ENCODE data around the gene EPHA8. TPM values are rescaled to one million over a fixed set of nuclear protein-coding genes. Genes with fewer than 3 reads are reported as not detected.
A peak's percentile ranks its signal among the peaks of the same experiment; 100 is the strongest.

EPHA8 gene
- total RNA-seq, 1 experiment from 2014 or later, result not detected

GRCh38 chr1:22618056-22618455 is 54.8 kb downstream of the EPHA8 start:
- no peak for DNase-seq (ENCODE audit: low spot score)

GRCh38 chr1:22619252-22619651 is 56.0 kb downstream of the EPHA8 start:
- peak; percentile 16 for DNase-seq (ENCODE audit: low spot score)

GRCh38 chr1:22619798-22620197 is 56.5 kb downstream of the EPHA8 start:
- no peak for DNase-seq (ENCODE audit: low spot score)

GRCh38 chr1:22621761-22622160 is 58.5 kb downstream of the EPHA8 start:
- DNase-seq (ENCODE audit: low spot score), result no peak

- no peak for DNase-seq (ENCODE audit: low spot score)
Measured at GRCh38 chr1:22625262-22625925, 62.1 kb downstream of the EPHA8 start.

GRCh38 chr1:22626237-22627157 is 63.2 kb downstream of the EPHA8 start:
- no peak for DNase-seq (ENCODE audit: low spot score)

- no peak for DNase-seq (ENCODE audit: low spot score)
Measured at GRCh38 chr1:22627331-22627730, 64.0 kb downstream of the EPHA8 start.

- no peak for DNase-seq (ENCODE audit: low spot score)
Measured at GRCh38 chr1:22628698-22629444, 65.6 kb downstream of the EPHA8 start.

- no peak for DNase-seq (ENCODE audit: low spot score)
Measured at GRCh38 chr1:22629886-22630285, 66.6 kb downstream of the EPHA8 start.

GRCh38 chr1:22633697-22634463 is 70.6 kb downstream of the EPHA8 start:
- no peak for DNase-seq (ENCODE audit: low spot score)

GRCh38 chr1:22635436-22635835 is 72.1 kb downstream of the EPHA8 start:
- DNase-seq (ENCODE audit: low spot score), result no peak

- DNase-seq (ENCODE audit: low spot score), result no peak
Measured at GRCh38 chr1:22636353-22636752, 73.1 kb downstream of the EPHA8 start, which contains the start of gene C1QA. Gene C1QA, plus strand, starts transcription at chr1:22636628. Its CDS starts 989 bp downstream, at chr1:22637617.

- no peak for DNase-seq (ENCODE audit: low spot score)
Measured at GRCh38 chr1:22636927-22637326, 73.6 kb downstream of the EPHA8 start.

GRCh38 chr1:22637907-22638445 is 74.7 kb downstream of the EPHA8 start:
- DNase-seq (ENCODE audit: low spot score), result no peak

- no peak for DNase-seq (ENCODE audit: low spot score)
Measured at GRCh38 chr1:22638476-22639234, 75.4 kb downstream of the EPHA8 start.

GRCh38 chr1:22639286-22639685 is 76.0 kb downstream of the EPHA8 start:
- DNase-seq (ENCODE audit: low spot score), result peak; percentile 16

GRCh38 chr1:22641247-22641646 is 78.0 kb downstream of the EPHA8 start:
- DNase-seq (ENCODE audit: low spot score), result no peak

GRCh38 chr1:22641906-22642636 is 78.8 kb downstream of the EPHA8 start:
- DNase-seq (ENCODE audit: low spot score), result peak; percentile 7

GRCh38 chr1:22643381-22643780 is 80.1 kb downstream of the EPHA8 start, which contains the start of gene C1QC:
Gene C1QC, plus strand, starts transcription at chr1:22643633. Its CDS starts 391 bp downstream, at chr1:22644024.
- DNase-seq (ENCODE audit: low spot score), result no peak

GRCh38 chr1:22643928-22644327 is 80.6 kb downstream of the EPHA8 start:
- DNase-seq (ENCODE audit: low spot score), result no peak
